GM12872 (cell line): ENCODE data around the gene ITGB8.

ENCODE experiments used
- CTCF ChIP-seq: IDR thresholded peaks from 3 replicates; pipeline ENCODE4 v1.5.1; 2011; ENCODE audit warnings: low read depth, mild to moderate bottlenecking, low read length, moderate library complexity; ENCODE audit not compliant: insufficient read depth

ITGB8 gene

GRCh38 chr7:20310301-20310700, 20.4 kb upstream of the ITGB8 start:
- TF ChIP-seq CTCF = no peak

DNA sequence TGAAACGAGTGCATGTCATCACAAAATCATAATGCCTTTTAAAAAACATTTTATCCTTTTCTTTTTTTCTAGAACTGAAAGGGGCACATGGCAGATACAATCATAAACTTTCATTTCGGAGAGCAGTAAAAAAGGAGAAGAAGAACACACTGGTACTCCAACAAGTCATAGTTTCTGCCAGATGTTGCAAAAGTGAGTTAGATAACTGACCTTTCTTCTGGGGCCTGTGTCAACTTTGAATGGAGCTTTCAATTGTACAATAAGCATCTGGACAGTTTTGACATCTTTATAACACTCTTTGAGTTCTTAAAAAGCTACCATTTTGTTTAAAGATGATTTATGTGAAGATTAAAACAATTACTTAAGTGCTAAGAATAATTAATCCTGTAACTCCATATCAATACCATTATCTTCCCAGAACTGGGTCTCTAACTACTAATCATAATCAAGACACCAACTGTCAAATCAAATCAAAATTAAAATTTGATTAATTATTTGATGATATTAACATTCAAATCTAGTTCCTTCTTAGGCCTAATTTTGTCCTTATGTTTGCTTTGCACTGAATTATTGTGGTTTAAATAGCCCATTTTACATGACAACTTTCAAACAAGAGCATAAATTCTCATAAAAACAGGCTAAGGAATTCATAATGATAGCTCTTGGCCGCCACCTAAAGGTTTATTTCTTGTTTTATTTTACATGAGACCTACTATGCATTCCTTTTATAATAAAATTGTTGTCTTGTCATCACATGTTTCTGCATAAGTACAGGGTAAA, 19.5 kb upstream of the ITGB8 start:
- peak; percentile 31; the same call in 1 of the 3 replicates for TF ChIP-seq CTCF

- no peak for TF ChIP-seq CTCF
These were observed 19.0 kb upstream of the ITGB8 start for GRCh38 chr7:20311743-20312042.

GRCh38 chr7:20312562-20312961, 18.1 kb upstream of the ITGB8 start:
- TF ChIP-seq CTCF = no peak

- no peak for TF ChIP-seq CTCF
These were observed 17.1 kb upstream of the ITGB8 start for GRCh38 chr7:20313626-20314025.

DNA sequence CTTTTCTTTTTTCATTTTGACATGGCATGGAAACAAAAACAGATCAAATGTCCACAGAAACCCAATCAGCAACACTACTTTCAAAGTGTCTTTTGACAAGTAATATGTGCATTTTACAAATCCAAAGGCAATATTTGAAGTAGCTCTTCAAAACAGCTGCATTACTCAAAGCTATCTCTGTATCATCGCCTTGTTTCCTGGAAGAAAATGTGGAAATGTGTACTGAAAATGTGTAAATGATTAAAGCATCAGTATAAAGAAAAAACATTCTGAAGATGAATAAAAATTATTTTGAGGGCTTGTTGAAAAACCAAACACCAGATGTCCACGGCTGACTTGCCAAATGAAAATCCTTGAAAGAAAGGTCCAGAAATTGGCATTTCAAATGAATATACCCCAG, 16.5 kb upstream of the ITGB8 start:
- TF ChIP-seq CTCF = no peak

DNA sequence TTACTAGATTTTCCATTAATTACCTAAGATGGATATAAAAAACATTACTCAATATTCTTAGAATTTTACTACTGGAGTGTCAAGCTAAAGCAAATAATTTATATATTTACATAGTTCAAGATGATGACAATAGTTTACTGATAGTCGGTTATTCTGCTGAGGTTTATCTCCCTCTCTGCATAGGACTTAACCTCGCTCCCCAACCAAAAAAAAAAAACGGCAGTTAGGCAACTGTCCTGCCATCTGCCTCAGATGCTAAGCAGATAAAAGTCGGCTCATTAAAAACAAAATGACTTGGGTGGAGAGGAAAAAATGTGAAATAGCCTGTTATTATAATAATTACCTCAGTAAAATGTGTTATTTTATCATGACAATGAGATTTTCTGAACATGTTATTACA, 14.0 kb upstream of the ITGB8 start:
- TF ChIP-seq CTCF = no peak
